ENCODE results near the gene MKLN1. TPM values are rescaled to one million over a fixed set of nuclear protein-coding genes. Genes with fewer than 3 reads are reported as not detected.
"Not testable (repeated sequence)": the region's sequence is repeated elsewhere in the genome, so short reads cannot be mapped to it uniquely, and the experiment has no call there.

Gene MKLN1
- total RNA-seq, 2 experiments from 2014 or later = 12.1 to 56.6 TPM

GRCh38 chr7:131504157-131504899 lies 176.7 kb downstream of the MKLN1 start:
- no peak overlapping the region for H3K4me2 ChIP-seq (ENCODE audit: low read length)
- no peaks in the 10 kb centered on the region for H3K9me2 ChIP-seq (ENCODE audit: insufficient read depth, low read length)
- no peak for DNase-seq (ENCODE audit: low spot score)
- ChIA-PET CTCF (ENCODE audit: unreplicated experiment) (interaction anchor here (1.1 kb wide), 1 partner anchor 10 kb away, joined by 3 read pairs; no protein-coding TSS in a partner anchor), POLR2A (no interaction called here)
- H2AFZ ChIP-seq (ENCODE audit: low read length) = no peak overlapping the region
- peaks cover 4% of the 10 kb centered on the region for H3K4me1 ChIP-seq (ENCODE audit: insufficient read depth, low read length, poor library complexity, severe bottlenecking)
- TF ChIP-seq EZH2phosphoT487 (IDR thresholded peaks at IDR 0.05; ENCODE audit: borderline replicate concordance, low read depth, low read length) (no peak), CTCF (conservative IDR thresholded peaks at IDR 0.05; ENCODE audit: low read length) (no peak)
- BruUV-seq (replicated peaks) = no TSS peak
- H3K9me3 ChIP-seq (ENCODE audit: low read length) = no peaks in the 10 kb centered on the region
- no peak overlapping the region for H3K4me3 ChIP-seq (ENCODE audit: low read depth, low read length, poor library complexity, severe bottlenecking)
- intact Hi-C loops (cut with micrococcal nuclease; ENCODE audit: unreplicated experiment) = loop anchor here (10.0 kb wide), 1 partner anchor 660 kb away; no protein-coding TSS in a partner anchor
- no peaks in the 10 kb centered on the region for H3K79me2 ChIP-seq (ENCODE audit: insufficient read depth, low read depth, low read length)
- no peak overlapping the region for H3K27ac ChIP-seq (ENCODE audit: low read depth, low read length, poor library complexity, severe bottlenecking)
- peaks cover 3% of the 10 kb centered on the region; the same call in 1 of the 2 replicates for H4K20me1 ChIP-seq (ENCODE audit: insufficient read depth, low read length)
- no peaks in the 10 kb centered on the region for H3K36me3 ChIP-seq (ENCODE audit: insufficient read depth, low read length)

GRCh38 chr7:131505037-131505620 lies 177.5 kb downstream of the MKLN1 start:
- H3K4me3 ChIP-seq (ENCODE audit: low read depth, low read length, poor library complexity, severe bottlenecking); POLR2A ChIA-PET; H3K36me3 ChIP-seq (ENCODE audit: insufficient read depth, low read length); BruUV-seq (replicated peaks); H2AFZ ChIP-seq (ENCODE audit: low read length); H3K9me2 ChIP-seq (ENCODE audit: insufficient read depth, low read length); H3K9me3 ChIP-seq (ENCODE audit: low read length); H3K27ac ChIP-seq (ENCODE audit: low read depth, low read length, poor library complexity, severe bottlenecking); H3K79me2 ChIP-seq (ENCODE audit: insufficient read depth, low read depth, low read length); DNase-seq (ENCODE audit: low spot score); H4K20me1 ChIP-seq (ENCODE audit: insufficient read depth, low read length); H3K4me2 ChIP-seq (ENCODE audit: low read length); H3K4me1 ChIP-seq (ENCODE audit: insufficient read depth, low read length, poor library complexity, severe bottlenecking): not testable (repeated sequence)
- intact Hi-C loops (cut with micrococcal nuclease; ENCODE audit: unreplicated experiment) = loop anchor here (10.0 kb wide), 1 partner anchor 660 kb away; no protein-coding TSS in a partner anchor
- CTCF ChIA-PET (ENCODE audit: unreplicated experiment) = interaction anchor here (1.1 kb wide), 1 partner anchor 9 kb away, joined by 3 read pairs; no protein-coding TSS in a partner anchor

- ChIA-PET POLR2A (no interaction called here), CTCF (ENCODE audit: unreplicated experiment) (no interaction called here)
- intact Hi-C loops (cut with micrococcal nuclease; ENCODE audit: unreplicated experiment) = loop anchor here (10.0 kb wide), 1 partner anchor 661 kb away; no protein-coding TSS in a partner anchor
These were observed 178.2 kb downstream of the MKLN1 start for GRCh38 chr7:131505636-131506557.

More at GRCh38 chr7:131505636-131506557, 178.2 kb downstream of the MKLN1 start:
- Histone ChIP-seq H3K4me2 (ENCODE audit: low read length) (no peak overlapping the region), H3K4me1 (ENCODE audit: insufficient read depth, low read length, poor library complexity, severe bottlenecking) (peaks cover 4% of the 10 kb centered on the region), H3K79me2 (ENCODE audit: insufficient read depth, low read depth, low read length) (no peaks in the 10 kb centered on the region), H3K36me3 (ENCODE audit: insufficient read depth, low read length) (no peaks in the 10 kb centered on the region), H2AFZ (ENCODE audit: low read length) (no peak overlapping the region), H3K9me3 (ENCODE audit: low read length) (no peaks in the 10 kb centered on the region), H3K9me2 (ENCODE audit: insufficient read depth, low read length) (no peaks in the 10 kb centered on the region), H4K20me1 (ENCODE audit: insufficient read depth, low read length) (peaks cover 3% of the 10 kb centered on the region; the same call in 1 of the 2 replicates), H3K27ac (ENCODE audit: low read depth, low read length, poor library complexity, severe bottlenecking) (no peak overlapping the region), H3K4me3 (ENCODE audit: low read depth, low read length, poor library complexity, severe bottlenecking) (no peak overlapping the region)
- DNase-seq (ENCODE audit: low spot score) = no peak
- TF ChIP-seq EZH2phosphoT487 (IDR thresholded peaks at IDR 0.05; ENCODE audit: borderline replicate concordance, low read depth, low read length) = no peak
- no peak for TF ChIP-seq CTCF (conservative IDR thresholded peaks at IDR 0.05; ENCODE audit: low read length)
- BruUV-seq (replicated peaks) = no TSS peak
